Measurements from ENCODE around the gene CCNK. TPM values are rescaled to one million over a fixed set of nuclear protein-coding genes. Genes with fewer than 3 reads are reported as not detected.

CCNK gene
- total RNA-seq, 1 experiment from 2014 or later, result 19.0 TPM

DNA sequence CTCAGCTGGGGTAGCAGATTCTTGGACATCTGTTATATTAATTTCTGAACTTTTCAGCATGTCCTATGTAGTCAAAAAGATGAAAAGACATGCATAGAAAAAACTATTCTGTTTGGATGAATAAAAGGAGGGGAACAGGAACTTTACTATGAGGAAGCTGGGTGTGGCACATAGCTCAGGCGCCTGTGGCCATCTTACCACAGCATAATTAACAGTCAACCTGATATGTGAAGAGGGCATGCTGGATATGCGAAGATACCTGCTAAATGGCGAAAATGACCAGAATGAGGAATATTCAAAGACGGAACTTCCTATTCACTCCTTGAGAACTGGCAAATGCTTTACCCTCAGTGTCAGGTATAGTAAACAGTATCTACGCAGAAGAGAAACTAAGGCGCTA lies 19.0 kb upstream of the CCNK start:
- POLR2A ChIA-PET (ENCODE audit: unreplicated experiment), result no interaction called here
- Histone ChIP-seq H3K4me2 (no peak overlapping the region), H3F3A (ENCODE audit: insufficient read depth, low read depth) (no peaks in the 10 kb centered on the region), H3K36me3 (ENCODE audit: low read depth) (no peaks in the 10 kb centered on the region), H3K9me3 (ENCODE audit: insufficient read depth, low read depth) (no peaks in the 10 kb centered on the region), H3K4me3 (no peak overlapping the region), H2AFZ (no peak overlapping the region), H3K27ac (no peak overlapping the region), H3K4me1 (replicated peaks; ENCODE audit: insufficient read depth) (no peaks in the 10 kb centered on the region), H3K79me2 (ENCODE audit: low read depth) (no peaks in the 10 kb centered on the region), H3K9me2 (ENCODE audit: insufficient read depth) (no peaks in the 10 kb centered on the region), H4K20me1 (ENCODE audit: insufficient read depth) (no peaks in the 10 kb centered on the region), H3K27me3 (ENCODE audit: insufficient read depth, low read depth) (no peaks in the 10 kb centered on the region)
- TF ChIP-seq, protein P1, sequence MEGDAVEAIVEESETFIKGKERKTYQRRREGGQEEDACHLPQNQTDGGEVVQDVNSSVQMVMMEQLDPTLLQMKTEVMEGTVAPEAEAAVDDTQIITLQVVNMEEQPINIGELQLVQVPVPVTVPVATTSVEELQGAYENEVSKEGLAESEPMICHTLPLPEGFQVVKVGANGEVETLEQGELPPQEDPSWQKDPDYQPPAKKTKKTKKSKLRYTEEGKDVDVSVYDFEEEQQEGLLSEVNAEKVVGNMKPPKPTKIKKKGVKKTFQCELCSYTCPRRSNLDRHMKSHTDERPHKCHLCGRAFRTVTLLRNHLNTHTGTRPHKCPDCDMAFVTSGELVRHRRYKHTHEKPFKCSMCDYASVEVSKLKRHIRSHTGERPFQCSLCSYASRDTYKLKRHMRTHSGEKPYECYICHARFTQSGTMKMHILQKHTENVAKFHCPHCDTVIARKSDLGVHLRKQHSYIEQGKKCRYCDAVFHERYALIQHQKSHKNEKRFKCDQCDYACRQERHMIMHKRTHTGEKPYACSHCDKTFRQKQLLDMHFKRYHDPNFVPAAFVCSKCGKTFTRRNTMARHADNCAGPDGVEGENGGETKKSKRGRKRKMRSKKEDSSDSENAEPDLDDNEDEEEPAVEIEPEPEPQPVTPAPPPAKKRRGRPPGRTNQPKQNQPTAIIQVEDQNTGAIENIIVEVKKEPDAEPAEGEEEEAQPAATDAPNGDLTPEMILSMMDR (conservative IDR thresholded peaks at IDR 0.05), result no peak
- no peak for TF ChIP-seq EZH2 (IDR thresholded peaks at IDR 0.05; ENCODE audit: low read depth)
- DNase-seq, result no peak
- intact Hi-C loops (cut with micrococcal nuclease; ENCODE audit: unreplicated experiment), result no loop called here
- CTCF ChIA-PET, result no interaction called here
- no TSS peak for BruUV-seq (replicated peaks)

- no peak overlapping the region for H2AFZ ChIP-seq
- CTCF ChIA-PET, result no interaction called here
Measured at GRCh38 chr14:99463974-99464373, 17.2 kb upstream of the CCNK start.

GRCh38 chr14:99465288-99465687 lies 15.9 kb upstream of the CCNK start:
- Histone ChIP-seq H3F3A (ENCODE audit: insufficient read depth, low read depth) (no peaks in the 10 kb centered on the region), H3K27me3 (ENCODE audit: insufficient read depth, low read depth) (no peaks in the 10 kb centered on the region), H3K9me3 (ENCODE audit: insufficient read depth, low read depth) (no peaks in the 10 kb centered on the region), H3K79me2 (ENCODE audit: low read depth) (0 out of 2 replicates have a peak, but pooled peaks cover 9% of the 10 kb centered on the region), H2AFZ (no peak overlapping the region), H3K36me3 (ENCODE audit: low read depth) (no peaks in the 10 kb centered on the region), H3K27ac (no peak overlapping the region), H4K20me1 (ENCODE audit: insufficient read depth) (peaks cover 3% of the 10 kb centered on the region; the same call in 1 of the 2 replicates), H3K9me2 (ENCODE audit: insufficient read depth) (no peaks in the 10 kb centered on the region), H3K4me1 (replicated peaks; ENCODE audit: insufficient read depth) (no peaks in the 10 kb centered on the region), H3K4me3 (no peak overlapping the region), H3K4me2 (no peak overlapping the region)
- no peak for DNase-seq
- intact Hi-C loops (cut with micrococcal nuclease; ENCODE audit: unreplicated experiment), result no loop called here
- no TSS peak for BruUV-seq (replicated peaks)
- no peak for TF ChIP-seq EZH2 (IDR thresholded peaks at IDR 0.05; ENCODE audit: low read depth)
- TF ChIP-seq, protein P1 (conservative IDR thresholded peaks at IDR 0.05), result no peak
- ChIA-PET CTCF (no interaction called here), POLR2A (ENCODE audit: unreplicated experiment) (no interaction called here)

More at GRCh38 chr14:99463974-99464373, 17.2 kb upstream of the CCNK start:
- H3K36me3 ChIP-seq (ENCODE audit: low read depth), result no peaks in the 10 kb centered on the region
- H3K27ac ChIP-seq, result no peak overlapping the region
- 0 out of 2 replicates have a peak, but pooled peaks cover 5% of the 10 kb centered on the region for H3K79me2 ChIP-seq (ENCODE audit: low read depth)
- intact Hi-C loops (cut with micrococcal nuclease; ENCODE audit: unreplicated experiment), result no loop called here
- no peaks in the 10 kb centered on the region for H3K9me3 ChIP-seq (ENCODE audit: insufficient read depth, low read depth)
- TF ChIP-seq EZH2 (IDR thresholded peaks at IDR 0.05; ENCODE audit: low read depth), result no peak
- TF ChIP-seq, protein P1 (conservative IDR thresholded peaks at IDR 0.05), result no peak
- no peaks in the 10 kb centered on the region for H3F3A ChIP-seq (ENCODE audit: insufficient read depth, low read depth)
- no peak for DNase-seq
- POLR2A ChIA-PET (ENCODE audit: unreplicated experiment), result no interaction called here
- no TSS peak for BruUV-seq (replicated peaks)
- H4K20me1 ChIP-seq (ENCODE audit: insufficient read depth), result peaks cover 3% of the 10 kb centered on the region; the same call in 1 of the 2 replicates
- H3K27me3 ChIP-seq (ENCODE audit: insufficient read depth, low read depth), result no peaks in the 10 kb centered on the region
- no peak overlapping the region for H3K4me3 ChIP-seq
- H3K9me2 ChIP-seq (ENCODE audit: insufficient read depth), result no peaks in the 10 kb centered on the region
- no peak overlapping the region for H3K4me2 ChIP-seq
- no peaks in the 10 kb centered on the region for H3K4me1 ChIP-seq (replicated peaks; ENCODE audit: insufficient read depth)
